HG02759 (cell line): ENCODE results near the gene UBE3C.
"Not testable (repeated sequence)": the region's sequence is repeated elsewhere in the genome, so short reads cannot be mapped to it uniquely, and the experiment has no call there.

ENCODE experiments used
- ATAC-seq: cut with Tn5 transposase; IDR thresholded peaks from one replicate; pipeline ENCODE4 v1.9.1; 2021; ENCODE audit warnings: mild to moderate bottlenecking, moderate library complexity; ENCODE audit not compliant: unreplicated experiment

The UBE3C gene

GRCh38 chr7:157233677-157234076 is 95.0 kb downstream of the UBE3C start:
- ATAC-seq, result no peak

- no peak for ATAC-seq
Measured at GRCh38 chr7:157234271-157234670, 95.5 kb downstream of the UBE3C start.

- ATAC-seq, result no peak
Measured at GRCh38 chr7:157235357-157236333, 96.9 kb downstream of the UBE3C start.

- no peak for ATAC-seq
Measured at GRCh38 chr7:157238087-157238486, 99.4 kb downstream of the UBE3C start.

- ATAC-seq, result no peak
Measured at GRCh38 chr7:157239571-157240270, 101.0 kb downstream of the UBE3C start.

GRCh38 chr7:157241631-157242030 is 102.9 kb downstream of the UBE3C start:
- no peak for ATAC-seq

GRCh38 chr7:157244516-157245294 is 106.0 kb downstream of the UBE3C start:
- no peak for ATAC-seq

- no peak for ATAC-seq
Measured at GRCh38 chr7:157246052-157246451, 107.3 kb downstream of the UBE3C start.

- no peak for ATAC-seq
Measured at GRCh38 chr7:157248659-157249058, 109.9 kb downstream of the UBE3C start.

GRCh38 chr7:157250605-157251228 is 112.0 kb downstream of the UBE3C start:
- peak; percentile 78 for ATAC-seq

GRCh38 chr7:157251817-157252216 is 113.1 kb downstream of the UBE3C start:
- not testable (repeated sequence) for ATAC-seq

- ATAC-seq, result no peak
Measured at GRCh38 chr7:157253850-157254249, 115.1 kb downstream of the UBE3C start.

GRCh38 chr7:157254781-157255180 is 116.1 kb downstream of the UBE3C start:
- not testable (repeated sequence) for ATAC-seq

GRCh38 chr7:157255201-157255606 is 116.5 kb downstream of the UBE3C start:
- no peak for ATAC-seq

GRCh38 chr7:157263156-157263555 is 124.4 kb downstream of the UBE3C start:
- no peak for ATAC-seq

GRCh38 chr7:157265051-157265450 is 126.3 kb downstream of the UBE3C start:
- no peak for ATAC-seq

GRCh38 chr7:157266272-157266671 is 127.5 kb downstream of the UBE3C start:
- no peak for ATAC-seq

GRCh38 chr7:157267516-157267915 is 128.8 kb downstream of the UBE3C start:
- ATAC-seq, result no peak

- no peak for ATAC-seq
Measured at GRCh38 chr7:157267956-157268355, 129.2 kb downstream of the UBE3C start.

- no peak for ATAC-seq
Measured at GRCh38 chr7:157268540-157268939, 129.8 kb downstream of the UBE3C start.
